HepG2 (cell line): ENCODE measurements around the gene TMEM198. TPM values are rescaled to one million over a fixed set of nuclear protein-coding genes. Genes with fewer than 3 reads are reported as not detected.

ENCODE experiments used
- BORCS8-MEF2B ChIP-seq: sonication (generic); formaldehyde crosslinking; IDR thresholded peaks from 2 replicates; pipeline ENCODE4 v1.8.0; 2022; ENCODE audit warnings: mild to moderate bottlenecking, missing genetic modification reagents
- CEBPB ChIP-seq: IDR thresholded peaks from 2 replicates; pipeline ENCODE4 v1.6.1; 2011; ENCODE audit warnings: low read depth, low read length, improper control_type of control experiment, borderline replicate concordance
- EP300 ChIP-seq, 3 experiments: sonication (generic) in 1 of 3; formaldehyde crosslinking in 1 of 3; IDR thresholded peaks; 2 replicates each; pipeline versions ENCODE4 v1.5.1 to v1.6.1; 2011 to 2020; ENCODE audit warnings: low read depth in 2 of 3, low read length in 2 of 3, borderline replicate concordance in 1 of 3, improper control_type of control experiment in 1 of 3, mild to moderate bottlenecking in 1 of 3, missing genetic modification reagents in 1 of 3, moderate library complexity in 1 of 3
- PPARG ChIP-seq: conservative IDR thresholded peaks from 2 replicates; pipeline ENCODE4 v1.6.1; 2016; ENCODE audit warnings: missing biosample characterization, missing genetic modification reagents
- RAD51 ChIP-seq: fragments of 450-650 bp; IDR thresholded peaks from 2 replicates; pipeline ENCODE4 v1.6.1; 2016; ENCODE audit warnings: borderline replicate concordance
- SMAD3 ChIP-seq: sonication (generic); formaldehyde crosslinking; IDR thresholded peaks from 2 replicates; pipeline ENCODE4 v1.4.0; 2020; ENCODE audit warnings: missing genetic modification reagents
- SRSF4 ChIP-seq: fragments of 200-400 bp; formaldehyde crosslinking; IDR thresholded peaks from one replicate; pipeline ENCODE4 v1.6.1; 2018; ENCODE audit warnings: mild to moderate bottlenecking, low read depth, low read length, moderate library complexity; ENCODE audit not compliant: poor library complexity, severe bottlenecking
- ZNF318 ChIP-seq: sonication (generic); formaldehyde crosslinking; IDR thresholded peaks from 2 replicates; pipeline ENCODE4 v1.4.0; 2020; ENCODE audit warnings: mild to moderate bottlenecking, missing genetic modification reagents
- ZNF407 ChIP-seq: sonication (generic); formaldehyde crosslinking; IDR thresholded peaks from one replicate; pipeline ENCODE4 v1.5.1; 2020; ENCODE audit warnings: mild to moderate bottlenecking, missing genetic modification reagents; ENCODE audit errors: not compliant biosample characterization
- ZNF790 ChIP-seq: sonication (generic); formaldehyde crosslinking; IDR thresholded peaks from 2 replicates; pipeline ENCODE4 v1.8.0; 2022; ENCODE audit warnings: missing genetic modification reagents, mild to moderate bottlenecking, borderline replicate concordance
- polyA plus RNA-seq, 8 experiments: library from polyadenylated mRNA; depleted of rRNA in 3 of 8; stranded (reverse) in 7 of 8; unstranded in 1 of 8; fragments of >200 nt; fragmentation: Illumina TruSeq in 4 of 8; extraction: Trizol in 4 of 8; gene quantifications; 2 replicates each; pipeline versions ENCODE4 v1.2.1 to v1.2.3, GENCODE V29; 2011 to 2016; ENCODE audit warnings: low read depth in 4 of 8, missing spikeins in 1 of 8, mixed read lengths in 1 of 8; ENCODE audit not compliant: insufficient read depth in 1 of 8
- total RNA-seq, 5 experiments: library from RNA; depleted of rRNA; stranded (reverse); fragments of >200 nt; fragmentation: Illumina TruSeq; extraction: Trizol; gene quantifications; 2 replicates each; pipeline ENCODE4 v1.2.3, GENCODE V29; 2016; ENCODE audit warnings: low read depth in 1 of 5

TMEM198 gene
- total and polyA plus RNA-seq, 2 of the 13 experiments (the other 11 are each of a cell fraction or from before 2014, with no cell fraction given): 17.3 to 23.5 TPM

DNA sequence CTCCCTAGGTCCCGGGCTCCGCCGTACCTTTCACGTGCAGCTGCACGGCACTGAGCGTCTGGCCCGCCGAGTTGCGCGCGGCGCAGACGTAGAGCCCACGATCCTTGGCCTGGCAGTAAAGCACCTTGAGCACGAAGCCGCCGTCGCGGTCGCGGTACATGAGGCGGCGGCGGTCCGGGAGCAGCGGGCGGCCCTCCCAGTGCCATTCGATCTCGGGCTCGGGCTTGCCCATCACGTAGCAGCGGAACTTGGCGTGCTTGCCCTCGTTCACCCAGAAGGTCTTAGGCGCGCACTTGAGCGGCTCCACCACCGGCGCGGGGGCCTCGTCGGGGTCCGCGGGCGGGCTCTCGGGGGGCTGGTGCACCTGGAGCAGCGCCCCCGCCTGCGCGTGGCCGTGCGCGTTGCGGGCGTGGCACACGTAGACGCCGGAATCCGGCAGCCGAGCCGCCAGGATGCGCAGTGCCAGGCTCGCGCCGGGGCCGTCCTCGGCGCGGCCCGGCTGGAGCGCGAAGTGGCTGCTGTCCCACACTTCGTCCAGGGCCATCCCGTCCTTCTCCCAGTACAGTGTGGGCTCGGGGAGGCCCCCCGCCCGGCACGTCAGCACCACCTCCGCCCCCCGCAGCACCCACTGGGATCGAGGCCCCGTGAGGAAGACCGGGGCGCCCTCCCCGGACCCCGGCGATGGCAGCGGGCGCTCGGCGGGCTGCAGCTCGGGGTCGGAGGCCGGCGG, 26.5 kb downstream of the TMEM198 start (continued):
- TF ChIP-seq ZNF318 (CRISPR knock-in tag) (no peak), PPARG (CRISPR knock-in tag) (no peak), SMAD3 (CRISPR knock-in tag) (no peak), CEBPB (no peak), SRSF4 (no peak), RAD51 (no peak), ZNF407 (CRISPR knock-in tag) (peak; percentile 33), BORCS8-MEF2B (peak; percentile 60), ZNF790 (peak; percentile 70; the same call in 1 of the 2 replicates), EP300 (IDR thresholded peaks at IDR 0.05; ENCODE audit: low read depth in 2 of 2, low read length in 2 of 2) (no peak), EP300 (CRISPR knock-in tag; IDR thresholded peaks at IDR 0.05; ENCODE audit: borderline replicate concordance) (no peak)
